HepG2 (cell line): Measurements from ENCODE around the gene COBLL1. TPM values are rescaled to one million over a fixed set of nuclear protein-coding genes. Genes with fewer than 3 reads are reported as not detected.

Source experiments
- ATAC-seq: fragments of 200-7000 bp; cut with Tn5 transposase; 3 replicates; pipeline ENCODE4 v1.9.1; 2020; ENCODE audit warnings: mild to moderate bottlenecking, moderate library complexity
- BruUV-seq: library from RNA; stranded (reverse); fragments of 400-500 nt; replicated peaks from 2 replicates; lab custom pipeline; 2021; lab: Mats Ljungman, UMichigan
- CTCF ChIA-PET: fragments of 300-600 bp; formaldehyde crosslinking; extraction: SDS; loops from one replicate; lab custom pipeline; 2021; ENCODE audit warnings: low total read pairs, inconsistent platforms, low intra/inter-chr PET ratio; lab: Yijun Ruan, JAX
- POLR2A ChIA-PET: fragments of 350-600 bp; sonication (Branson Sonifier 250); formaldehyde crosslinking; loops from one replicate; lab custom pipeline; 2020; ENCODE audit warnings: antibody characterized with exemption, inconsistent platforms; lab: Yijun Ruan, JAX
- DNase-seq: peaks from one replicate; pipeline ENCODE4 v3.0.0-alpha.2; 2015; ENCODE audit warnings: low spot score
- FAIRE-seq: peaks from 3 replicates; lab custom pipeline; 2011; peaks lifted over from hg19 to GRCh38; lab: Jason Lieb, UNC
- H2AFZ ChIP-seq: one replicate; pipeline ENCODE4 v1.6.1; 2011; ENCODE audit warnings: low read length, inconsistent platforms
- H3K27ac ChIP-seq: fragments of 300-600 bp; 3 replicates; pipeline ENCODE4 v1.8.0; 2011; ENCODE audit warnings: mixed run types, mild to moderate bottlenecking, mixed read lengths, low read length, inconsistent platforms; ENCODE audit not compliant: insufficient read depth; ENCODE audit errors: extremely low read length
- H3K27me3 ChIP-seq, 2 experiments: fragments of 200-600 bp in 1 of 2; 2 replicates in 1 of 2; 3 replicates in 1 of 2; pipeline versions ENCODE4 v1.6.0 to v1.8.0; 2011; ENCODE audit warnings: low read length in 2 of 2, mild to moderate bottlenecking in 2 of 2, moderate library complexity in 2 of 2, inconsistent platforms in 1 of 2; ENCODE audit not compliant: insufficient read depth in 2 of 2, control insufficient read depth in 1 of 2
- H3K36me3 ChIP-seq, 2 experiments: fragments of 200-600 bp in 1 of 2; replicated peaks in 1 of 2; 2 replicates in 1 of 2; 3 replicates in 1 of 2; pipeline versions ENCODE4 v1.5.1 to v1.8.0; 2011; ENCODE audit warnings: low read length in 2 of 2, inconsistent platforms in 1 of 2; ENCODE audit not compliant: insufficient read depth in 2 of 2, control insufficient read depth in 1 of 2
- H3K4me1 ChIP-seq: 2 replicates; pipeline ENCODE4 v1.5.1; 2012; ENCODE audit warnings: low read length, inconsistent platforms; ENCODE audit not compliant: insufficient read depth
- H3K4me2 ChIP-seq: 2 replicates; pipeline ENCODE4 v1.6.0; 2011; ENCODE audit warnings: low read depth, low read length, inconsistent platforms
- H3K4me3 ChIP-seq, 3 experiments: fragments of 200-600 bp in 1 of 3; sonication (generic), shearing (Covaris generic) in 1 of 3; replicated peaks in 1 of 3; 2 replicates each; pipeline ENCODE4 v1.5.1; 2011 to 2016; ENCODE audit warnings: low read length in 3 of 3, inconsistent platforms in 2 of 3, low read depth in 2 of 3, mild to moderate bottlenecking in 2 of 3, control low read depth in 1 of 3, mixed read lengths in 1 of 3; ENCODE audit not compliant: insufficient read depth in 1 of 3
- H3K79me2 ChIP-seq: one replicate; pipeline ENCODE4 v1.6.1; 2011; ENCODE audit warnings: low read length, inconsistent platforms; ENCODE audit not compliant: insufficient read depth
- H3K9ac ChIP-seq: 2 replicates; pipeline ENCODE4 v1.6.0; 2011; ENCODE audit warnings: mild to moderate bottlenecking, low read depth, low read length, inconsistent platforms; ENCODE audit not compliant: insufficient read depth
- H3K9me3 ChIP-seq: 2 replicates; pipeline ENCODE4 v1.5.1; 2012; ENCODE audit warnings: mild to moderate bottlenecking, low read length
- H4K20me1 ChIP-seq: 2 replicates; pipeline ENCODE4 v1.6.0; 2011; ENCODE audit warnings: inconsistent platforms, mild to moderate bottlenecking, low read length, moderate library complexity; ENCODE audit not compliant: insufficient read depth
- ATF1 ChIP-seq: IDR thresholded peaks from 2 replicates; pipeline ENCODE4 v1.6.1; 2016; ENCODE audit warnings: mild to moderate bottlenecking, control low read depth
- ATF7 ChIP-seq, 2 experiments: fragments of 450-650 bp in 1 of 2; sonication (generic) in 1 of 2; formaldehyde crosslinking in 1 of 2; IDR thresholded peaks; 2 replicates each; pipeline versions ENCODE4 v1.4.0 to v1.6.1; 2016 to 2020; ENCODE audit warnings: antibody characterized with exemption in 1 of 2, mild to moderate bottlenecking in 1 of 2, missing genetic modification reagents in 1 of 2
- CERS6 ChIP-seq: sonication (generic); formaldehyde crosslinking; IDR thresholded peaks from 2 replicates; pipeline ENCODE4 v1.5.0; 2020; ENCODE audit warnings: missing genetic modification reagents
- DMTF1 ChIP-seq: sonication (generic); formaldehyde crosslinking; IDR thresholded peaks from 2 replicates; pipeline ENCODE4 v1.4.0; 2020; ENCODE audit warnings: mild to moderate bottlenecking, missing genetic modification reagents
- KLF11 ChIP-seq: IDR thresholded peaks from 2 replicates; pipeline ENCODE4 v1.6.1; 2016; ENCODE audit warnings: missing compliant biosample characterization
- MXI1 ChIP-seq: IDR thresholded peaks from 3 replicates; pipeline ENCODE4 v1.6.1; 2012; ENCODE audit warnings: low read depth, low read length, inconsistent platforms, borderline replicate concordance
- ONECUT2 ChIP-seq: sonication (generic); formaldehyde crosslinking; IDR thresholded peaks from 2 replicates; pipeline ENCODE4 v1.4.0; 2020; ENCODE audit warnings: missing genetic modification reagents
- RELA ChIP-seq: sonication (generic); formaldehyde crosslinking; IDR thresholded peaks from 2 replicates; pipeline ENCODE4 v1.4.0; 2020; ENCODE audit warnings: missing genetic modification reagents
- ZBTB25 ChIP-seq: IDR thresholded peaks from 2 replicates; pipeline ENCODE4 v1.6.1; 2018; ENCODE audit warnings: missing genetic modification reagents
- ZNF232 ChIP-seq: sonication (generic); formaldehyde crosslinking; IDR thresholded peaks from 2 replicates; pipeline ENCODE4 v1.4.0; 2020; ENCODE audit warnings: missing genetic modification reagents, borderline replicate concordance
- ZNF383 ChIP-seq: sonication (generic); formaldehyde crosslinking; IDR thresholded peaks from 2 replicates; pipeline ENCODE4 v1.4.0; 2020; ENCODE audit warnings: missing genetic modification reagents, mild to moderate bottlenecking, borderline replicate concordance
- ZNF446 ChIP-seq: sonication (generic); formaldehyde crosslinking; IDR thresholded peaks from 2 replicates; pipeline ENCODE4 v1.5.0; 2020; ENCODE audit warnings: mild to moderate bottlenecking, missing genetic modification reagents
- ZNF670 ChIP-seq: sonication (generic); formaldehyde crosslinking; IDR thresholded peaks from 2 replicates; pipeline ENCODE4 v1.8.0; 2022; ENCODE audit warnings: mild to moderate bottlenecking, missing genetic modification reagents, borderline replicate concordance
- ZSCAN20 ChIP-seq: sonication (generic); formaldehyde crosslinking; IDR thresholded peaks from 2 replicates; pipeline ENCODE4 v1.4.0; 2020; ENCODE audit warnings: missing genetic modification reagents, mild to moderate bottlenecking, borderline replicate concordance
- WGBS: methylation state at CpG from one replicate; pipeline ENCODE4 v1.1.6; 2017; ENCODE audit warnings: low lambda C conversion rate; 5-methylcytosine and 5-hydroxymethylcytosine counted together
- in situ Hi-C: cut with HindIII; loops from 2 replicates; pipeline ENCODE4 v1.10.0; 2017; ENCODE audit warnings: low pct_unique_long_range_greater_than_20kb; ENCODE audit not compliant: extremely low pct_ligation_motif_present
- intact Hi-C: fragments of 100-400 bp; cut with micrococcal nuclease; formaldehyde crosslinking; loops from one replicate; pipeline ENCODE4 v1.10.0; 2022; ENCODE audit not compliant: unreplicated experiment
- polyA plus RNA-seq, 8 experiments: library from polyadenylated mRNA; depleted of rRNA in 3 of 8; stranded (reverse) in 7 of 8; unstranded in 1 of 8; fragments of >200 nt; fragmentation: Illumina TruSeq in 4 of 8; extraction: Trizol in 4 of 8; gene quantifications; 2 replicates each; pipeline versions ENCODE4 v1.2.1 to v1.2.3, GENCODE V29; 2011 to 2016; ENCODE audit warnings: low read depth in 4 of 8, missing spikeins in 1 of 8, mixed read lengths in 1 of 8; ENCODE audit not compliant: insufficient read depth in 1 of 8
- total RNA-seq, 5 experiments: library from RNA; depleted of rRNA; stranded (reverse); fragments of >200 nt; fragmentation: Illumina TruSeq; extraction: Trizol; gene quantifications; 2 replicates each; pipeline ENCODE4 v1.2.3, GENCODE V29; 2016; ENCODE audit warnings: low read depth in 1 of 5
- TF ChIP-seq, protein P1 (sequence below): sonication (generic); formaldehyde crosslinking; IDR thresholded peaks from 2 replicates; pipeline ENCODE4 v1.9.0; 2022; ENCODE audit warnings: missing genetic modification reagents, mild to moderate bottlenecking, borderline replicate concordance

The COBLL1 gene
- total and polyA plus RNA-seq, 2 of the 13 experiments (the other 11 are each of a cell fraction or from before 2014, with no cell fraction given): 32.6 to 86.8 TPM

- H3K79me2 ChIP-seq: no peaks in the 10 kb centered on the region
- POLR2A ChIA-PET: no interaction called here
- H3K4me2 ChIP-seq: no peak overlapping the region
- DNase-seq (no peak), FAIRE-seq (no peak), ATAC-seq (no peak; the same call in 2 of the 3 replicates)
- no peaks in the 10 kb centered on the region for H3K27me3 ChIP-seq
- TF ChIP-seq ZNF446 (CRISPR knock-in tag) (no peak), ONECUT2 (no peak), DMTF1 (CRISPR knock-in tag) (no peak), ATF7 (IDR thresholded peaks at IDR 0.05) (no peak), ATF7 (CRISPR knock-in tag; IDR thresholded peaks at IDR 0.05) (no peak), ZBTB25 (CRISPR knock-in tag) (no peak), ZSCAN20 (CRISPR knock-in tag) (no peak), ZNF383 (CRISPR knock-in tag) (no peak), ATF1 (no peak), ZNF670 (CRISPR knock-in tag) (no peak), MXI1 (no peak), RELA (CRISPR knock-in tag) (no peak), KLF11 (CRISPR knock-in tag) (no peak), CERS6 (no peak), ZNF232 (CRISPR knock-in tag) (no peak)
- TF ChIP-seq, protein P1, sequence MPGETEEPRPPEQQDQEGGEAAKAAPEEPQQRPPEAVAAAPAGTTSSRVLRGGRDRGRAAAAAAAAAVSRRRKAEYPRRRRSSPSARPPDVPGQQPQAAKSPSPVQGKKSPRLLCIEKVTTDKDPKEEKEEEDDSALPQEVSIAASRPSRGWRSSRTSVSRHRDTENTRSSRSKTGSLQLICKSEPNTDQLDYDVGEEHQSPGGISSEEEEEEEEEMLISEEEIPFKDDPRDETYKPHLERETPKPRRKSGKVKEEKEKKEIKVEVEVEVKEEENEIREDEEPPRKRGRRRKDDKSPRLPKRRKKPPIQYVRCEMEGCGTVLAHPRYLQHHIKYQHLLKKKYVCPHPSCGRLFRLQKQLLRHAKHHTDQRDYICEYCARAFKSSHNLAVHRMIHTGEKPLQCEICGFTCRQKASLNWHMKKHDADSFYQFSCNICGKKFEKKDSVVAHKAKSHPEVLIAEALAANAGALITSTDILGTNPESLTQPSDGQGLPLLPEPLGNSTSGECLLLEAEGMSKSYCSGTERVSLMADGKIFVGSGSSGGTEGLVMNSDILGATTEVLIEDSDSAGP (CRISPR knock-in tag): no peak
- no peak overlapping the region for H3K9ac ChIP-seq
- intact Hi-C loops (no loop called here), in situ Hi-C loops (no loop called here)
- no peaks in the 10 kb centered on the region for H4K20me1 ChIP-seq
- H3K36me3 ChIP-seq: no peaks in the 10 kb centered on the region
- CTCF ChIA-PET: no interaction called here
- 97% methylated on average over 2 of the region's 2 CpGs for WGBS
- no peaks in the 10 kb centered on the region for H3K9me3 ChIP-seq
- H2AFZ ChIP-seq: no peak overlapping the region
- no TSS peak for BruUV-seq
- no peak overlapping the region for H3K4me3 ChIP-seq
- H3K4me1 ChIP-seq: no peaks in the 10 kb centered on the region
- no peak overlapping the region for H3K27ac ChIP-seq
Measured at GRCh38 chr2:164667566-164667965, 174.1 kb downstream of the COBLL1 start.
